ENCODE data around the gene ARHGEF18.
A peak's percentile ranks its signal among the peaks of the same experiment; 100 is the strongest.

Gene ARHGEF18

DNA sequence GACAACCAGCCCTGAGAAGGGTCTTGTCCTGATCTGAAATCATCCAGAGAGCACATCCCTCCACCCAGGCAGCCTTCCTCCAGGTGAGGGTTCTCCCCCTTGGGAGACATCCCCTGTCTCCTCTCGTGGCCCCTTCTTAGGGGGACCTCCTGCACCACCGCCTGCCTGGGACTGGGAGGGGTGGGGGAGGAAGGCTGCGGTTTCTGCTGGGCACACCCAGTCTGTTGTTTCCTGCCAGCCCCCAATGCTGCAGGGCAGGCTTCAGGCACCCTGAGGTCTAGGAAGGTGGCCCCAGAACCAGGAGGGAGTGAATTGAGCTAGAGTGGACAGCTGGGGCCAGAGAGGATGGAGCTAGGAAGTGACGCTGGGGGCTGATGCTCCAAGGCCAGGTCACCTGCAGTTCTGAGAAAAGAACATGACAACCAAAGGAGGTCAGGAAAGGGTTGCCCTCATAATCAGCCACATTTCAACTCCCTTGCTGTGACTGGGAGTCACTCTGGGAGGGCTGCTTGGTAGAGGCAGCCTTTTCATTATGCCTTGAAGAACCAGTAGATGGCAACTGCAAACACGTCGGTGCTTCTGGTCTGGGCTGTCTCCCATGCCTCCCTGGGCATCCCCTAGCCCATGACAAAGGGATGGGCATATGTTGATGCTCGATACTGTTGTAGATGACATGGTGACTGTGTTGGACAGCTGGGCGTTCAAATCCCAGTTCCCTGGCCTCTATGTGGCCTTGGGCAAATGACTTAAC lies 1.4 kb downstream of the ARHGEF18 start:
- peaks cover 9% of the 10 kb centered on the region for H3K36me3 ChIP-seq
- peak overlapping the region; percentile 96 for H3K27ac ChIP-seq
- no peaks in the 10 kb centered on the region for H3K27me3 ChIP-seq
- peak overlapping the region; percentile 81 to 85 for H3K4me3 ChIP-seq (ENCODE audit: low read depth in 1 of 2, low read length in 1 of 2)
- TF ChIP-seq, protein P1, sequence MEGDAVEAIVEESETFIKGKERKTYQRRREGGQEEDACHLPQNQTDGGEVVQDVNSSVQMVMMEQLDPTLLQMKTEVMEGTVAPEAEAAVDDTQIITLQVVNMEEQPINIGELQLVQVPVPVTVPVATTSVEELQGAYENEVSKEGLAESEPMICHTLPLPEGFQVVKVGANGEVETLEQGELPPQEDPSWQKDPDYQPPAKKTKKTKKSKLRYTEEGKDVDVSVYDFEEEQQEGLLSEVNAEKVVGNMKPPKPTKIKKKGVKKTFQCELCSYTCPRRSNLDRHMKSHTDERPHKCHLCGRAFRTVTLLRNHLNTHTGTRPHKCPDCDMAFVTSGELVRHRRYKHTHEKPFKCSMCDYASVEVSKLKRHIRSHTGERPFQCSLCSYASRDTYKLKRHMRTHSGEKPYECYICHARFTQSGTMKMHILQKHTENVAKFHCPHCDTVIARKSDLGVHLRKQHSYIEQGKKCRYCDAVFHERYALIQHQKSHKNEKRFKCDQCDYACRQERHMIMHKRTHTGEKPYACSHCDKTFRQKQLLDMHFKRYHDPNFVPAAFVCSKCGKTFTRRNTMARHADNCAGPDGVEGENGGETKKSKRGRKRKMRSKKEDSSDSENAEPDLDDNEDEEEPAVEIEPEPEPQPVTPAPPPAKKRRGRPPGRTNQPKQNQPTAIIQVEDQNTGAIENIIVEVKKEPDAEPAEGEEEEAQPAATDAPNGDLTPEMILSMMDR (IDR thresholded peaks at IDR 0.05): no peak
- H3K4me1 ChIP-seq (ENCODE audit: control insufficient read depth in 1 of 2, insufficient read depth in 1 of 2, low read depth in 1 of 2, low read length in 1 of 2): peaks cover 70 to 80% of the 10 kb centered on the region in 2 experiments
- no peaks in the 10 kb centered on the region for H3K9me3 ChIP-seq

DNA sequence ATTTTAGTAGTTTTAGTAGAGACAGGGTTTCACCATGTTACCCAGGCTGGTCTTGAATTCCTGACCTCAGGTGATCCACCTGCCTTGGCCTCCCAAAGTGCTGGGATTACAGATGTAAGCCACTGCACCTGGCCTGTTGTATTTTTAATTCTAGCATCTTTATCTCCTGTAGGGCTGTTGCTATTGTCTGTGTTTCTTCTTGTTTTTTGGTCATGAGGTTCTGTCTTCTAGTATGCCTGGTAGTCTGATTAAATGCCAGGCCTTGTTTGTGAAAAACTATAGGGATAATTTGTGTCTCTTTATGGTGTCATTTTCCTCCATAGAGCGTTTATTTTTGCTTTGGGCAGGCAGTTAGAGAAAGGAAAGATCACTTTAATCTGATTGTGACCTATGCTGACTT lies 3.1 kb downstream of the ARHGEF18 start:
- H3K27me3 ChIP-seq: no peaks in the 10 kb centered on the region
- TF ChIP-seq, protein P1 (IDR thresholded peaks at IDR 0.05): no peak
- no peaks in the 10 kb centered on the region for H3K9me3 ChIP-seq
- peaks cover 26% of the 10 kb centered on the region for H3K36me3 ChIP-seq
- H3K27ac ChIP-seq: peak overlapping the region; percentile 96
- H3K4me1 ChIP-seq (ENCODE audit: control insufficient read depth in 1 of 2, insufficient read depth in 1 of 2, low read depth in 1 of 2, low read length in 1 of 2): peaks cover 53 to 62% of the 10 kb centered on the region in 2 experiments
- H3K4me3 ChIP-seq (ENCODE audit: low read depth in 1 of 2, low read length in 1 of 2): no peak overlapping the region

DNA sequence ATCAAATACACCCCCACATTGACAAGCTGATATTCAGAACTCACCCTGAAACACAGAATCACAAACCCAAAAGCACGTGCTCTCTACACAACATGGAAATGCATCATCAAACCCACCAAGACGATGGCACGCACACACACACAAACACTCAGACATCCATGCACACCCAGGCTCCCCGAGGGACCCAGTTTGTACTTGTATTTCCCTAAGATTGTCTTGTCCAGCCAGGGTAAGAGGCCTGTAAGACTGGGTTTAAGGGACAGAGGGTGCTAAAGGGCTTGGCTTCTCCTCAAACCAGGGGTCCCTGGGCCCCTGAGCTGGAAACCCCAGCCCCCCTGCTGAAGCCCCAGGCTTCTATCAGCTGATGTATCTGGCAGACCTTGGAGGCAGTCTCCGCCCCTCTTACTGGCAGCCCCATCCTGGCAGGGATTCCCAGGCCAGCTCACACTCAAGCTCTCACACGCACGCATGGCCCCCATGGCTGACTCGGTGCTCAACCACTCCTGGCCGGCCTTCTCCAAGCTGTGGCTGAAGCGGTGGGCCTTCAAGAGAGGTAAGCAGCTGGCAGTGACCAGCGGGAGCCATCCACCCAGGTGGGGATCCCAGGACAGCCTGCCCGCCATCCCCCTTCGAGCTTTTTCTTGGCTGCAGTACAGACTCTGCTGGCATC lies 6.5 kb downstream of the ARHGEF18 start:
- TF ChIP-seq, protein P1 (IDR thresholded peaks at IDR 0.05): no peak
- no peak overlapping the region for H3K4me3 ChIP-seq (ENCODE audit: low read depth in 1 of 2, low read length in 1 of 2)
- H3K9me3 ChIP-seq: no peaks in the 10 kb centered on the region
- H3K4me1 ChIP-seq (ENCODE audit: control insufficient read depth in 1 of 2, insufficient read depth in 1 of 2, low read depth in 1 of 2, low read length in 1 of 2): peaks cover 31 to 32% of the 10 kb centered on the region in 2 experiments
- peaks cover 59% of the 10 kb centered on the region for H3K36me3 ChIP-seq
- H3K27me3 ChIP-seq: no peaks in the 10 kb centered on the region
- H3K27ac ChIP-seq: no peak overlapping the region

DNA sequence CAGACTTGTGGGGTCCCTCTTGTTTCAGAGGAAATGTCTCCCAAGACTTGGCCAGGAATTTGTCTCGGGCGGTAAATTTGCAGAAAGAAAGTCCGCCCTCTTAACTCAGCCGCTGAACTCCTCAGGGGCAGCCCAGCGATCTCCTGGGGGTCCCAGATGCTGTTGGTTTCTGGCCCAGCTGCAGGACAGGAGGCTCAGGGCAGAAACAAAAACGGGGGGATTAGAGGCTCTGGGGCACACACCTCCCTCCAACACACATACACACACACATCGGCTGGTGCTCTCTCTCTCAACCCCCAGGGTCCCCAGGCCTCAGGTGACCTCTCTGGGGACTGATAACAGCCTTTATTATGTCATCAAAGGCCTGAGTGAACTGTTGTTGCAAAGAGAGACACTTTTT lies 7.1 kb downstream of the ARHGEF18 start:
- TF ChIP-seq, protein P1 (IDR thresholded peaks at IDR 0.05): no peak
- H3K4me1 ChIP-seq (ENCODE audit: control insufficient read depth in 1 of 2, insufficient read depth in 1 of 2, low read depth in 1 of 2, low read length in 1 of 2): peaks cover 26 to 29% of the 10 kb centered on the region in 2 experiments
- no peak overlapping the region for H3K27ac ChIP-seq
- no peaks in the 10 kb centered on the region for H3K9me3 ChIP-seq
- peaks cover 65% of the 10 kb centered on the region for H3K36me3 ChIP-seq
- no peaks in the 10 kb centered on the region for H3K27me3 ChIP-seq
- no peak overlapping the region for H3K4me3 ChIP-seq (ENCODE audit: low read depth in 1 of 2, low read length in 1 of 2)

DNA sequence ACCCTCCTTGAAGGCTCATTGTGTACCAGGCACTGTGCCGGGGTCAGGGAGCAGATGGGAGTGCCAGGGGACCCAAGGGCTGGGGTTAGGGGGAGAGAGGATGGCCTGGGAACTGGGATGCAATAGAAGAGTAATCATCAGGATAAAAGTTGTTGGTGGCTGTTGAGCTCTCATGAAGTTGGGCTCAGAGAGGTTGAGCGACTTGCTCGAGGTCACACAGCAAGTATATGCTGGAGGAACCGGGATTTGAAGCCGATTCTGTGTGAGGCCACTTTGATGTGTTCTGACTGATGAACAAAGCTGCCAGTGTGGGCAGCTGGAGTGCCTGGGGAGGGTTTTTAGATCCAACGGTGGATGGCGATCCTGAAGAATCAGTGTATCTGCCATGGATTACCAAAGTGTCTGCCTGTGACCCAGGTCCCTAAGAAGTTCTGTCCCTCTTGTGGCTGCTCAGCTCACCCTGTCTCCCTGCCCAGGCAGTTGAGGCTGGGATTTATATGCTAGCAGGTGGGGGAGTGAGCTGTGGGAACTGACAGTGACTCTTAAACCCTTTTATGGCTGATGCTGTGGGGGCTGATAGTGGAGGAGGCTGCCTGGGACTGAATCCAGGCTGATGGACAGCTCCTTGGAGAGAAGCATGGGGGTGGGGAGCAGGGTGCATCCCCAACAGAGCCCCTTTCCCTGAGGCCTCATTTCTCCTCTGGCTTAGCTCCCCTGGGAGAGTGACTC lies 8.3 kb downstream of the ARHGEF18 start:
- Histone ChIP-seq H3K9me3 (no peaks in the 10 kb centered on the region), H3K27me3 (no peaks in the 10 kb centered on the region), H3K4me3 (ENCODE audit: low read depth in 1 of 2, low read length in 1 of 2) (no peak overlapping the region), H3K36me3 (peaks cover 73% of the 10 kb centered on the region), H3K27ac (no peak overlapping the region), H3K4me1 (ENCODE audit: control insufficient read depth in 1 of 2, insufficient read depth in 1 of 2, low read depth in 1 of 2, low read length in 1 of 2) (peaks cover 14 to 17% of the 10 kb centered on the region in 2 experiments)
- TF ChIP-seq, protein P1 (IDR thresholded peaks at IDR 0.05): no peak
